Lower leg skin (tissue), 4 donors: ENCODE data around the gene STX10. TPM values are rescaled to one million over a fixed set of nuclear protein-coding genes. Genes with fewer than 3 reads are reported as not detected.

ENCODE experiments used
- DNase-seq, 2 donors: peaks; one replicate each; pipeline ENCODE4 v3.0.0-alpha.2; 2019; ENCODE audit warnings: low spot score in 2 of 2
- H3K4me3 ChIP-seq: fragments of 200-600 bp; sonication (generic); 2 replicates; pipeline ENCODE4 v1.5.1; 2017; ENCODE audit warnings: mild to moderate bottlenecking, low read depth; ENCODE audit not compliant: poor library complexity, severe bottlenecking
- POLR2A ChIP-seq, 2 donors: fragments of 450-650 bp; IDR thresholded peaks; one replicate each; pipeline ENCODE4 v1.6.1; 2016 to 2017; ENCODE audit warnings: antibody characterized with exemption in 2 of 2, mild to moderate bottlenecking in 1 of 2, moderate library complexity in 1 of 2
- WGBS, 2 donors: methylation state at CpG; one replicate each; pipeline ENCODE4 v1.1.5; 2018; 5-methylcytosine and 5-hydroxymethylcytosine counted together
- intact Hi-C: fragments of 100-400 bp; cut with DNase I; formaldehyde crosslinking; loops from one replicate; pipeline ENCODE4 v1.15.0; 2023; ENCODE audit warnings: low total_unique reads
- total RNA-seq, 4 donors: library from RNA; depleted of rRNA; stranded (reverse); fragments of >200 nt; gene quantifications; one replicate each; pipeline ENCODE4 v1.1.0, GENCODE V29; 2016
- TF ChIP-seq, protein P1 (sequence below), 3 donors: fragments of 450-650 bp; IDR thresholded peaks; one replicate each; pipeline ENCODE4 v1.5.1; 2016; ENCODE audit warnings: antibody characterized with exemption in 3 of 3, mild to moderate bottlenecking in 3 of 3, moderate library complexity in 2 of 3

The STX10 gene
- total RNA-seq, 4 donors from 2014 or later: 67.8 to 110 (median 78.0) TPM

GRCh38 chr19:13122275-13122878 is 27.8 kb downstream of the STX10 start:
- intact Hi-C loops: no loop called here
- H3K4me3 ChIP-seq: no peak overlapping the region
- no peak for DNase-seq
- TF ChIP-seq, protein P1, sequence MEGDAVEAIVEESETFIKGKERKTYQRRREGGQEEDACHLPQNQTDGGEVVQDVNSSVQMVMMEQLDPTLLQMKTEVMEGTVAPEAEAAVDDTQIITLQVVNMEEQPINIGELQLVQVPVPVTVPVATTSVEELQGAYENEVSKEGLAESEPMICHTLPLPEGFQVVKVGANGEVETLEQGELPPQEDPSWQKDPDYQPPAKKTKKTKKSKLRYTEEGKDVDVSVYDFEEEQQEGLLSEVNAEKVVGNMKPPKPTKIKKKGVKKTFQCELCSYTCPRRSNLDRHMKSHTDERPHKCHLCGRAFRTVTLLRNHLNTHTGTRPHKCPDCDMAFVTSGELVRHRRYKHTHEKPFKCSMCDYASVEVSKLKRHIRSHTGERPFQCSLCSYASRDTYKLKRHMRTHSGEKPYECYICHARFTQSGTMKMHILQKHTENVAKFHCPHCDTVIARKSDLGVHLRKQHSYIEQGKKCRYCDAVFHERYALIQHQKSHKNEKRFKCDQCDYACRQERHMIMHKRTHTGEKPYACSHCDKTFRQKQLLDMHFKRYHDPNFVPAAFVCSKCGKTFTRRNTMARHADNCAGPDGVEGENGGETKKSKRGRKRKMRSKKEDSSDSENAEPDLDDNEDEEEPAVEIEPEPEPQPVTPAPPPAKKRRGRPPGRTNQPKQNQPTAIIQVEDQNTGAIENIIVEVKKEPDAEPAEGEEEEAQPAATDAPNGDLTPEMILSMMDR (IDR thresholded peaks at IDR 0.05): no peak
- TF ChIP-seq POLR2A (IDR thresholded peaks at IDR 0.05): no peak
- 85 to 92% methylated on average over 13 of the region's 13 CpGs for WGBS, 2 donors

DNA sequence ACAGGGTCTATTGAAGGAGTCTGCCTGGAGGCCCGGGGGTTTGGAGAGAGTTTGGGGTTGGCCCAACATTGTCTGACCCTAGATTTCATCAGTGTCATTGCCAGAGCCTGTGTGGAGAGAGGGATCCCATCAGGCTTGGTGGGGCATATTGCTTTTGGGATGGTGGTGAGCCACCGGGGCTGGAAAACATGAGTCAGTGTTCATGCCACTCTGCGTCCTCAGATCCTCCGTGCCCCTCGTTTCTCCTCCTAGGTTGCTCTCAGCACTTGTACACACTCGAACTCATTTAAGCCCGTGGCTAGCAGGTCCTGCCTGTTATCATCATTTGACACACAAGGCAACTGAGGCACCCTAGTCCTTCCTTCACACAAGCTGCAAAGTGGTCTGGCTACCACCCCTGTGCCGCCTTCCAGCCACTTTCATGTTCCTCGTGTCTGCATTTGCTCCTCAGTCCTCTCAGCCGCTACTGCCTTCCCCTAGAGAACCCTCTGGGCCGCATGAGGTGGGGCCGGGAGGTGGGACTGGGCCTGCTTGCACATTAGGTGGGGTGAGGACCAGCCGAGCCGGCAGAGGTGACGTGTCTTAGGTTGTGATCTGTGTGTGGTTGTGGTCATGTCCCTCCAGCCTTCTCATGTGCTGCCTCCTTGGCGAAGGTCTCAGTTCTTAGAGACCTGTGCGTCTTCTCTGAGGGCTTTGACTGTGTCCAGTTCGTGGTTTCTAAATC is 28.5 kb downstream of the STX10 start:
- intact Hi-C loops: no loop called here
- no peak for DNase-seq
- TF ChIP-seq POLR2A (IDR thresholded peaks at IDR 0.05): no peak
- TF ChIP-seq, protein P1 (IDR thresholded peaks at IDR 0.05): no peak
- no peak overlapping the region for H3K4me3 ChIP-seq
- WGBS, 2 donors: 80 to 82% methylated on average over 18 of the region's 18 CpGs

DNA sequence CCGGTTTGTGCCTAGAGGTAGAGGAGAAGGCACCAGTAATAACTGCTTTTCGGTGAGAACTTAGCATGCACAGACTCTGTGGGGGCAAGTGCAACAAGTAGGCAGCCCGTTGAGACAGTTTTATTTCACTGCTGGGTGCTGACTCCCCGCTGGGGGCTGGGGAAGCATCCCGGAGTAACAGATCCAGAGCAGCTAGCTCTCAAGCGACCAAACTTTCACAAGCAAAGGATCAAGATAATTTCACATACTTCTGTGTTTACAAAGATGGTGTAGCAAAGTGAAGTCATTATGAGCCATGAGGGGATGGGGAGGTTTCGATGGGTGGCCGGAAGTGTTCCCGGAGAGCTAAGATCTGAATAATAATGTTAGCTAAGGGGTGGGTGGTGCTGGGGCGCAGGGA is 29.4 kb downstream of the STX10 start:
- no peak for TF ChIP-seq POLR2A (IDR thresholded peaks at IDR 0.05)
- TF ChIP-seq, protein P1 (IDR thresholded peaks at IDR 0.05): no peak
- intact Hi-C loops: no loop called here
- no peak overlapping the region for H3K4me3 ChIP-seq
- WGBS, 2 donors: 74 to 77% methylated on average over 10 of the region's 10 CpGs
- no peak for DNase-seq

- no peak for DNase-seq
- intact Hi-C loops: no loop called here
- 70 to 71% methylated on average over 6 to 8 of the region's 9 CpGs for WGBS, 2 donors
- no peak overlapping the region for H3K4me3 ChIP-seq
- TF ChIP-seq, protein P1 (IDR thresholded peaks at IDR 0.05): no peak
- TF ChIP-seq POLR2A (IDR thresholded peaks at IDR 0.05): no peak
Observed at GRCh38 chr19:13120031-13120430, 30.1 kb downstream of the STX10 start.

- H3K4me3 ChIP-seq: no peak overlapping the region
- DNase-seq: no peak
- TF ChIP-seq, protein P1 (IDR thresholded peaks at IDR 0.05): no peak
- no peak for TF ChIP-seq POLR2A (IDR thresholded peaks at IDR 0.05)
- WGBS, 2 donors: 58 to 68% methylated on average over 8 of the region's 8 CpGs
- intact Hi-C loops: loop anchor here (10.0 kb wide), 1 partner anchor 145 kb away; no protein-coding TSS in a partner anchor
Observed at GRCh38 chr19:13119627-13120026, 30.5 kb downstream of the STX10 start.
